ENCODE measurements around the gene PUS1.

The PUS1 gene

GRCh38 chr12:131963381-131963780 is 34.3 kb downstream of the PUS1 start:
- DNase-seq, result no peak

GRCh38 chr12:131965073-131965472 is 36.0 kb downstream of the PUS1 start:
- DNase-seq, result no peak

- peak; percentile 11 for DNase-seq
These were observed 42.1 kb downstream of the PUS1 start for GRCh38 chr12:131971226-131971625.

GRCh38 chr12:131975228-131975627 is 46.2 kb downstream of the PUS1 start:
- no peak for DNase-seq

- DNase-seq, result no peak
These were observed 50.5 kb downstream of the PUS1 start for GRCh38 chr12:131979606-131980005.

- no peak for DNase-seq
These were observed 51.2 kb downstream of the PUS1 start for GRCh38 chr12:131980263-131980662.

- DNase-seq, result no peak
These were observed 52.3 kb downstream of the PUS1 start for GRCh38 chr12:131981388-131981787.

GRCh38 chr12:131982041-131982440 is 53.0 kb downstream of the PUS1 start:
- DNase-seq, result no peak

GRCh38 chr12:131983026-131983425 is 54.0 kb downstream of the PUS1 start:
- no peak for DNase-seq

- no peak for DNase-seq
These were observed 54.5 kb downstream of the PUS1 start for GRCh38 chr12:131983554-131983953.

GRCh38 chr12:131984334-131984733 is 55.3 kb downstream of the PUS1 start:
- DNase-seq, result peak; percentile 31

- DNase-seq, result peak; percentile 89
These were observed 56.4 kb downstream of the PUS1 start for GRCh38 chr12:131985510-131985875.

- no peak for DNase-seq
These were observed 57.3 kb downstream of the PUS1 start for GRCh38 chr12:131986361-131986760.

GRCh38 chr12:131986910-131987309 is 57.8 kb downstream of the PUS1 start:
- DNase-seq, result no peak

GRCh38 chr12:131987552-131987951 is 58.5 kb downstream of the PUS1 start:
- no peak for DNase-seq

- DNase-seq, result no peak
These were observed 59.1 kb downstream of the PUS1 start for GRCh38 chr12:131988054-131988796.

GRCh38 chr12:131989021-131989420 is 59.9 kb downstream of the PUS1 start:
- no peak for DNase-seq

- no peak for DNase-seq
These were observed 61.2 kb downstream of the PUS1 start for GRCh38 chr12:131990066-131990979.

- DNase-seq, result no peak
These were observed 61.9 kb downstream of the PUS1 start for GRCh38 chr12:131990980-131991305.

GRCh38 chr12:131991816-131992430 is 62.8 kb downstream of the PUS1 start:
- no peak for DNase-seq

GRCh38 chr12:131994589-131994988 is 65.5 kb downstream of the PUS1 start:
- DNase-seq, result no peak

All from inflammatory macrophage treated with lipopolysaccharide for 4 hours (primary cell).